ENCODE data around the gene ASB14.

The ASB14 gene

GRCh38 chr3:57268416-57268815, 24.1 kb downstream of the ASB14 start:
- Mint-ChIP-seq H3K9me3 (peaks cover 34% of the 10 kb centered on the region), H3K27me3 (ENCODE audit: low read depth, poor library complexity) (peaks cover 6% of the 10 kb centered on the region), H3K4me1 (no peaks in the 10 kb centered on the region), H3K4me3 (no peak overlapping the region), H3K27ac (no peak overlapping the region), H3K36me3 (ENCODE audit: low read depth) (peaks cover 81% of the 10 kb centered on the region)
- no peak for TF ChIP-seq CTCF (IDR thresholded peaks at IDR 0.05)
- DNase-seq = no peak

GRCh38 chr3:57261929-57262328, 30.6 kb downstream of the ASB14 start:
- TF ChIP-seq CTCF (IDR thresholded peaks at IDR 0.05) = no peak
- peaks cover 97% of the 10 kb centered on the region for H3K36me3 Mint-ChIP-seq (ENCODE audit: low read depth)
- H3K4me1 Mint-ChIP-seq = no peaks in the 10 kb centered on the region
- no peak for DNase-seq
- no peak overlapping the region for H3K27ac Mint-ChIP-seq
- peaks cover 51% of the 10 kb centered on the region for H3K9me3 Mint-ChIP-seq
- H3K27me3 Mint-ChIP-seq (ENCODE audit: low read depth, poor library complexity) = peaks cover 4% of the 10 kb centered on the region
- no peak overlapping the region for H3K4me3 Mint-ChIP-seq

- H3K36me3 Mint-ChIP-seq (ENCODE audit: low read depth) = peaks cover 90% of the 10 kb centered on the region
- H3K4me3 Mint-ChIP-seq = no peak overlapping the region
- no peak for TF ChIP-seq CTCF (IDR thresholded peaks at IDR 0.05)
- no peak overlapping the region for H3K27ac Mint-ChIP-seq
- peaks cover 4% of the 10 kb centered on the region for H3K27me3 Mint-ChIP-seq (ENCODE audit: low read depth, poor library complexity)
- H3K9me3 Mint-ChIP-seq = peaks cover 43% of the 10 kb centered on the region
- DNase-seq = no peak
- no peaks in the 10 kb centered on the region for H3K4me1 Mint-ChIP-seq
Observed at GRCh38 chr3:57261119-57261518, 31.4 kb downstream of the ASB14 start.

GRCh38 chr3:57257678-57258077, 34.8 kb downstream of the ASB14 start:
- peaks cover 10% of the 10 kb centered on the region for H3K9me3 Mint-ChIP-seq
- H3K27me3 Mint-ChIP-seq (ENCODE audit: low read depth, poor library complexity) = no peaks in the 10 kb centered on the region
- H3K4me3 Mint-ChIP-seq = no peak overlapping the region
- TF ChIP-seq CTCF (IDR thresholded peaks at IDR 0.05) = no peak
- peaks cover 65% of the 10 kb centered on the region for H3K36me3 Mint-ChIP-seq (ENCODE audit: low read depth)
- DNase-seq = no peak
- H3K27ac Mint-ChIP-seq = no peak overlapping the region
- H3K4me1 Mint-ChIP-seq = peaks cover 4% of the 10 kb centered on the region

GRCh38 chr3:57256844-57257243, 35.6 kb downstream of the ASB14 start:
- H3K27ac Mint-ChIP-seq = no peak overlapping the region
- H3K27me3 Mint-ChIP-seq (ENCODE audit: low read depth, poor library complexity) = no peaks in the 10 kb centered on the region
- no peak for TF ChIP-seq CTCF (IDR thresholded peaks at IDR 0.05)

GRCh38 chr3:57252404-57252803, 40.1 kb downstream of the ASB14 start:
- H3K27me3 Mint-ChIP-seq (ENCODE audit: low read depth, poor library complexity) = no peaks in the 10 kb centered on the region
- no peak for DNase-seq
- no peak for TF ChIP-seq CTCF (IDR thresholded peaks at IDR 0.05)
- no peaks in the 10 kb centered on the region for H3K9me3 Mint-ChIP-seq
- H3K4me3 Mint-ChIP-seq = no peak overlapping the region
- H3K36me3 Mint-ChIP-seq (ENCODE audit: low read depth) = peaks cover 51% of the 10 kb centered on the region
- peaks cover 11% of the 10 kb centered on the region for H3K4me1 Mint-ChIP-seq
- no peak overlapping the region for H3K27ac Mint-ChIP-seq

More at GRCh38 chr3:57256844-57257243, 35.6 kb downstream of the ASB14 start:
- Mint-ChIP-seq H3K4me3 (no peak overlapping the region), H3K9me3 (peaks cover 4% of the 10 kb centered on the region), H3K36me3 (ENCODE audit: low read depth) (peaks cover 57% of the 10 kb centered on the region), H3K4me1 (peaks cover 11% of the 10 kb centered on the region)
- no peak for DNase-seq

All from nephron progenitor cell (in vitro differentiated cells).